Measurements from ENCODE around the gene VTI1A.
A peak's percentile ranks its signal among the peaks of the same experiment; 100 is the strongest.

VTI1A gene

DNA sequence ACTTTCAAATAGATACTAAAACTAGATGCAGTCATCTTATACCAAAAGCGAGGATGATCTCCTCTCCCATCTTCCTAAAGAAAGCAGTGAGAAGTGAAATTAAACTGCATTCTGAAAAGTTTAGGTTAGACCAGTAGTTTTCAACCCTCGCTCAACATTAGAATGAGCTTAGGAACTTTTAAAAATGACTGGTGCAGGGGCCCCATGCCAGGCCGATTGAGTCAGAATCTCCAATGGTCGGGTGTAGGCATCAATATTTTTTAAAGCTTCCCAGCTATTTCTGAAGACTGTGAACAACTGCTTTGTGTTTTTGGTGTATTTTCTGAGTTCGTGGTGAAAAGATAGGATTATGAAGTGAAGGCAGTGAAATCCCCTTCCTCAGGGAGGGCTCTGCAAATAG lies 146.0 kb downstream of the VTI1A start:
- DNase-seq: no peak

DNA sequence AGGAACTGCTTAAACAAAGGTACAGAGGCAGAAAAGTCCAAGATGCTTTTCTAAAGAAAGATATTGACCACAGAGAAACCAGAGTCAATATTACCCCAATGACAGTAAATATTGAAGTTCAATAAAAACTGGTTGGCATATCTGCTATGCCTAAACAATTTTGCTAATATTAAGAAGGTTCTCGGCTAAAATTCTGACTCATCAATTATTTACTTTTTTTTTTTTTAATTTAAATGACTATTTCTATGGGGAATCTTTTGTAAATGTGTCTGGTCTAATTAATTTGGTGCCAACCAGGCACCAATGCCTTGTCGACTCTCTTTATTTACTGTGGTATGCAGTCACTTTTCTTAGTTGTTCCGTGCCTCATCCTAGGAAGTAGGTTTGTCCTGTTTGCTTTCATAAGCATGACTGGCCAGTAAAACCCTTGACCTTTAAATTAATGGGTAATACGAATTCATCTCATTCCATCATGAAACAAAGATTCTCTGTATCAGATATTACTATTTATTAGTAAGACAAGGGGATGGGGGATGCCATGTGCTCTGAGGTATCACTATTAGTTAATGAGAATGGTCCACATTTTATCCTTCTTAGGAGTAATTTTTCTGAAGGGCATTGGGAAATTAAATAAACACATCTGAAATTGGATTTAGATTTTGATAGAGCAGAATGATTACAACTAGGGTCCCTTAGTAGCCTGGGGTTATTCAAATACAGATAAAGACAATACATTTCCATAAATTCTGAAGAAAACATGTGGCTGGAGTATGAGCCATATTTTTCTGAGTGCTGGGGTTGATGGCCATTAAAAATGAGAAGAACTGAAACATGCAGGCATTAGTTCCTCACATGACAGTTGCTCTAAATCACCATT lies 154.4 kb downstream of the VTI1A start:
- no peak for DNase-seq

DNA sequence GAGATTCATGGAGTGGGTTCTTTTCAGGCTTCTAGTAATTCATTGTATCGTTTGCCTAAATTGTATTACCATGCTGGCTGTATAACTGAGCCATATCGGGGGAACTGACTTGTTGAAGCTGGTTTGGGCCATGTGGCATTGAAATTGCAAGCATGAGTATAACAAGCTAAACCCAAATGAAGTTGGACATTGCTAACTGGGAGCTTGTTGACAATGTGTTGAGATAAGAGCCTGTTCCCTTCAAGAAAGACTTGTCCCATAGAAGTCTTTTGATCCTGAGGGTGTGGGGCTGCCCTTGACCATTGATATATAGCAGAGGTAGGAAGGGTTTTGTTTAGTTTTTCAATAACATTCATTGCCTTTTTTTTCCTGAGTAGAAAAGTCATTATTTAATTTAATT lies 156.0 kb downstream of the VTI1A start:
- DNase-seq: no peak

DNA sequence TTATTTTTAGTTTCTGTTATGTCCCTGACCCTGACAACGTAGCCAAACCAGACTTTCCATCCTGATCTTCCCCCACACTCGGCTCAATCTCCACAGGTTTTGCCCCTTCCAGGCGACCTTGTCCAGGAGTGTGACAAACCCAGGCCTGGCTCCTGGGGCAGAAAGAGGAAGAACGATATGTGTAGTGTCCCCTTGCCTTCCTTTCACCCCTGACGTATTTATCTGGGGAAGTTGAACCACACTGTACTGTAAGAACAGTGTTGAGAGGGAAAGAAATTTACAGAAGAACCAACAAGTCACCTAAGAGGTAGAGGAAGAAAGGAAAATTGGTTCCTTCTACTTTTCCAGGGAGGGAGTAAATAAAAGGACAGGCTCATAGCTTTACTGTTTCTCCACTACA lies 158.0 kb downstream of the VTI1A start:
- no peak for DNase-seq

DNA sequence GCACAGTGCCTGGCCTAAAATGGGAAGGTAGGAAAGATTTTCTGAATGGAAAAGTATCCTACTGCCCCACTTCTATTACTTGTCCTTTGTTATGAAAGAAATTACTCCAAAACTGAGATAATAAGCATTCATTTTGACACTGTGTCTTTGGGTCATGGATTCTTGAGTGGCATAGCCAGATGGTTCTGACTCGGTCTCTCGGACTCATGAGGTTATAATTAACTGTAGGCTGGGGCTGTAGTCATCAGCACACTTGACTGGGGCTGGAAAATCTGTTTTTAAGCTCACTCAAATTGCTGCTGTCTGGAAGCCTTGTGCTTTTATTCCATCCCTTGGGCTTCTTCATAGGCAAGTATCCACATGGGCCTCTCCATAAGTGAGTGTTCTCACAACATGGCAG lies 160.5 kb downstream of the VTI1A start:
- no peak for DNase-seq

DNA sequence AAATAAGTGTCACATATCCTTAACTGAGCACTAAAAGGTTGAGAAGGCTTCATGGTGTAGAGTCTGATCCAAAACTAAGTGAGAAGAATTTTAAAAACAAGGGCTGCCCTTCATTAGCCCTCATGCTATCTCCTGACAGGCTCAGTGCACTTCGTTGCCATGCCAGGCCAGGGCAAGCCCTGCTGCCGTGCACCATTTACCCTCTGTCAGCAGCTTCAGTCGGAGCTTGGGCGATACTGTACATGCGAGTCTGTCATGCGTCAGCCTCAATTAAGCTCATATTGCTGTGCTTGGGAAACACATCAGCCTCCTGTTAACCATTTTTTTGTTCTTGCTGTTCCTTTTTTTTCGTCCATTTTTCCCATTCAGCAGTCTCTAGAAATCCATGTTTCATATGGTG lies 166.6 kb downstream of the VTI1A start:
- no peak for DNase-seq

DNA sequence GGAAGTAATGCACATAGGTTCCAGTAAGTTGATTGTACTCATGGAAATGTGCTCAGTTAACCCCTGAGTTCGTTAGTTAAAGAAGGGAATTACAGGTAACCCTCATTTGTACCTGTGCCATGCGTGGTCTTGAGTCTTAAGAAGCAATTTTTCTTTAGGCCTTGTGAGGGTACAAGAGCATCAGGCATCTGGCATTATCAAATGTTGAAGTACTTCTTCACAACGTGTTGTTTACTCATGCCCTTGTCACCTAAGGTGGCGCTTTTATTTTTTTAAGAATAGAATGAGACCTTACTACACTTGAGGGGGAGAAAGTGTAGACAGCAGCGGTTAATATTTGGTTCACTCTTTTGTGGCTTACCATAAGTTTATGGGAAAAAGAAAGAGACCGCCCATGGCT lies 167.1 kb downstream of the VTI1A start:
- DNase-seq: no peak

DNA sequence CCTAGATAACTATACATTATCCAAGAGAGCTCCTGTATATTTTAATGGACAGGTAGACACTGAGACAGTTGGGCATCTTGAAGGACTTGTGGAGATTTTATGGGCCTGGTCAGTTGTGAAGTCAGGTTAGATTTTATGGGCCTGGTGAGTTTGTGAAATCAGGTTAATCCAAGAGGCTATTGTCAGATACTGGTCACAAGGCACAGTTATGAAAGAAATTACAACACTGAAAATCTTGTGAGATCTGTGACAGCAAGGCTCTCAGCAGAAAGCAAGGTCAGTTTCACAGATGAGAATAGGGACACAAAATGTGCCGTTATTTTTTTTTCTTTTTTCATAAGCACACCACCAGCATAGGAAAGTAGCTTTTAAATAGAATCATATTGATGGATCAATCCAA lies 167.6 kb downstream of the VTI1A start:
- no peak for DNase-seq

DNA sequence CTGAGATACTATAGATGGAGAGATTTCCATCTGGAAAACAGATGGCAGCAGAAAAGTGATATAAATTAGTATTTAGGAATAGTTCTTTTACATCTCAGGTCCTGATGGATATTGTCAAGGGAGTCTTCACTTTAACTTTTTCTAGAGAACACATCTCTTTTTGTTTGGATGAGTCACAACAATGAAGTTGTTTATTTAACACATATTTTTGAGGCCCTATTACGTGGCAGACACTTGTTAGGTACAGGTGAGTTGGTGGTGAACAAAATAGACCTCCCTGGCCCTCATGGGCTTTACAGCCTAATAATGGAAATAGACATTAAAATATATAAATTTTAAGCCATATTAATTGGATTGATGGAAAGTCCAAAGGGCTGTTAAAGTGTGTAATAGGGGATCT lies 168.3 kb downstream of the VTI1A start:
- DNase-seq: no peak

DNA sequence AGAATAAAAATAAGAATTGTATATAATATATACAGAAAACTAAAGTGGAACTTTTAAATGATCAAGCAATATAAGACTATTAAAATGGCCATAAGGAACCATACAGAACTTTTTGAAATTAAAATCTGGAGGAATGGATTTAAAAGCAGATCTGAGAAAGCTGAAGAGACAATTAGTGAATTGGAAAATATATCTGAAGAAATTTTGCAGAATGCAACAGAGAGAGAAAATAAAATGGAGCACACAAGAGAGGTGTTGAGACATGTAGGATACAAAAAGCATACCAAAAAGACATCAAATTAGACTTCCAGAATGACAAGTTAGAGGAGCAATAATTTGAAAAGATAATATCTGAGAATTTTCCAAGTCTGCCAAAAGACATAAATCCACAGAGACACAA lies 169.6 kb downstream of the VTI1A start:
- DNase-seq: no peak

DNA sequence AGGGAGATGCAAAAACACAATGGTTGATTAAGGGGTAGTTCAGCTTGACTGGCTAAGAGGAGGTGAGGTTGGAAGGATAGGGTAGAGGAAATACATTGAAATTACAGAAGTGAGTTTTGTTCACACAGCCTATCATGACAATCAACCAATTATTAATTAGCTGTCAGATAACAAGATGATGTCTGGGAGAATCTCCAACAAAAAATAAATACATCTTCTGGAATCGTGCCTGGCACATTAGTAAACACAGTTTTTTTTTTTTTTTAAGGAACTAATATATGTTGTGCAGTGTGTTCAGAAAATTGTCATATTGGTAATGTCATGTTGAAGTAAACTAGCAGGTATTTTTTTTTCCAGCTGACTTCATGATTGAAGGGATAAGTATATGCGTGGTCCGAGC lies 171.8 kb downstream of the VTI1A start:
- DNase-seq: no peak

DNA sequence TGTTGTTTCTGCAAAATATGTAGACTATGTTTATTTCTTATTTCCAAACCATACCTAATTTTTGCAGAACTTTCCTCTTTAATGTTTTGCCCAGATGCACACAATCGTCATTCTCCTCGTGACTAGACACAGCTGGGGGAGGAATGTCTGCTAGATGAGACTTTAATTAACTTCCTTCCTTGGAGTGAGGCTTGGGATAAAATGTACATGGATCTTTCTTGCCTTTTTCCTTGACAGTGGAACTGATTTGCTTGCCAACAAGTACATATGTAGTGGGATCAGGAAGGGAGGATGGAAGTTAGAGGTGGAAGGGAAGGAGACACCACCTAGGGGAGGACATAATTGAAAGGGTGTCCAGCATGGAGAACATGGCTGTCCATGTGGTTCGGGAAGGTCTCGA lies 172.5 kb downstream of the VTI1A start:
- no peak for DNase-seq

DNA sequence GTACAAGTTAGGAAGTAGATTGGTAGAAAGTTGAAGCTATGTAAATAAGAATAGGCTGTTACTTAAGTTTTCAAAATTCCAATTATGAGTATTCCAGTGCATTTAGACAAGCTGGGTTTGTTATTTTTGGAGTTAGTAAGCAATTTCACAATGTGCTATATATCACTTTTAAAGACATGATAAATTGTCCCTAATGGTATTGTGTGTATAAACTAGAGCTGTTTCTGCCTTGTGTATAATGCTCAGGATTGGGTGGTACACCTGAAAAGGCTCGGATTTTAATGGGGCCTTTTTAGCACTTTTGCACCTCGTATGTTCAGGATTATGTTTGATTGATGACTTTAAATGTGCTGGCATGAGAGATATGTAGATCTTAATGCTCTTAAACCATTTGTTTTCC lies 175.8 kb downstream of the VTI1A start:
- DNase-seq: no peak

DNA sequence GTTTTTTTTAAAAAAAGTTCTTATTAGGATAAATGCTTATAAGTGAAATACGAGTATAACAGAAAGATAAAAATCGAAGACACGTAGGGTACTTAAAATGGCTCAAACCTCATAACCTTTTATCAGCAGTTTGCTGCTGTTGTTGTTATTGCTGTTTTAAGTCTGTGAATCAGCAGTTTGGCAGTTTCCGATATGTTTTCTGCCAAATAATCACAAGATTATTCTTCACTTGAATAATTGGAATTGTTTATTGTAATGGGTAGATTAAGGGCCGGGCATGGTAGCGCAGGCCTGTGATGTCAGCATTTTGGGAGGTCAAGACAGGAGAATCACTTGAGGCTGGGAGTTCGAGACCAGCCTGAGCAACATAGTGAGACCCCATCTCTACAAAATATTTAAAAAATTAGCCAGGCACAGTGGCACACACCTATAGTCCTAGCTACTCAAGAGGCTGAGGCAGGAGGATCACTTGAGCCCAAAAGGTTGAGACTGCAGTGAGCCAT lies 177.6 kb downstream of the VTI1A start:
- DNase-seq: no peak

DNA sequence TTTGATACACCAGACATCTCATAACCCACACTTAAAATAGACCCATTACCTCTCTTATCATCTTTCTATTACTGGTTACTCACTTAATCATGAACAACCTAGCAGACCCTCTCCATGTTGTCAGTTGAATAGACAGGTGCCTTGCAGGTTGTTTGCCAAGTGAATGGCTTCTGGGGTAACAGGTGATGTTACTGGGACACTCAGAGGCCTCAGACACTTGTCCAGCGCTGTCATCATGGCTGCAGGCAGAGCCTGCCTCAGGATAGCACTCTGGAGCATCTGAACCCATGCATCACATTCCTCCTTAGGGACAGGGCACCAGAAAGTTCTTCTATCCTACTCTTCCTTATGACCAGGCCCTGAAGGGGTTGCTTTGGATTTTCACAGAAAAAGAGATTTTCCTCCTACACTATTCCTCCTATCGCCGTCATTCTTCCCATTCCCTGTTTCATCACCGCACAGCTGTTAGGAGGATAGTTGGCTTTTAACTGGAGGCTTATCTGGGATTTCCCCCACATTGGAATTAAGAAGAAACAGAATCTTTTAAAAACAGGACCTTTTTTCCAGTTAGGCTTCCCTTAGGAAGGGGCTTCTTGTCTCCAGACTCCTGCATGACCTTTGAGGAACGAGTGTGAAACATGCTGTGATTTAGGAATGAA lies 182.1 kb downstream of the VTI1A start:
- DNase-seq: no peak

DNA sequence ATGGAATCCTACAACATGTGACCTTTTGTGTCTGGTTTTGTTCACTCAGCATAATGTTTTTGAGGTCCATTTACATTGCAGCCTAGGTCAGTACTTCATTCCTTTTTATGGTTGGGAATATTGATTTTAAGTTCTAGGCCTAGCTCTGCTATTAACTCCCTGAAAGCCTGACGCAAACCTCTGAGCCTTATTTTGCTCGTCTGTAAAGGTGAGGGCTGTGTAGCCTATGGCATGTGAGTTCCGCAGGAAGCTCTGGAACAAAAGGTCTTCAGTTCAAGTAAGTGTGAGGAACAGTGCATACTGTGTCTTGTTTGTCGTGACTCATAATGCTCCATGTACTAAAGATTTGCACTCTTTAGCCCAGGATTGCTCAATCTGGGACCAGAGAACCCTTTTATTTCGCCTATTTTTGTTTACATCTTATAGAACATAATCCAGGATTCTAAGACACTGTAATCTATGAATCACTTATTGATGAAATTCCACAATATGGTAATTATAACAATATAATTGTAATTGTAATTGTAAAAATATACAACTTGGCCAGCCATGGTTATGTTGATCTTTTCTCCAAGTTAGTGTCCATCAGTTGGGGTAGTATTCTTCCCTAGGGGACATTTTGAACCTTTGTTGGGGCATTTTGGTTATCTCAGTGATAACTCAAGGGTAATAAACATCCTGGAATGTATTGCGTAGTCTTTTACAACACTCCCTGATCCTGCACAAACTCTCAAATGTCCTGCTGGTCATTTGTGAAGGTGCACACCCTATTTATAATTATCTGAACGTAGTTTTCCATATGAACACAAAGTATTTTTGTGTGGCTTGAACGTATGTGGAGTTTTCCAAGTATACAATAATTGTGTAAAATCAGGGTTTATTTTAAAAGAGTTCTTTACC lies 184.7 kb downstream of the VTI1A start:
- DNase-seq: no peak

DNA sequence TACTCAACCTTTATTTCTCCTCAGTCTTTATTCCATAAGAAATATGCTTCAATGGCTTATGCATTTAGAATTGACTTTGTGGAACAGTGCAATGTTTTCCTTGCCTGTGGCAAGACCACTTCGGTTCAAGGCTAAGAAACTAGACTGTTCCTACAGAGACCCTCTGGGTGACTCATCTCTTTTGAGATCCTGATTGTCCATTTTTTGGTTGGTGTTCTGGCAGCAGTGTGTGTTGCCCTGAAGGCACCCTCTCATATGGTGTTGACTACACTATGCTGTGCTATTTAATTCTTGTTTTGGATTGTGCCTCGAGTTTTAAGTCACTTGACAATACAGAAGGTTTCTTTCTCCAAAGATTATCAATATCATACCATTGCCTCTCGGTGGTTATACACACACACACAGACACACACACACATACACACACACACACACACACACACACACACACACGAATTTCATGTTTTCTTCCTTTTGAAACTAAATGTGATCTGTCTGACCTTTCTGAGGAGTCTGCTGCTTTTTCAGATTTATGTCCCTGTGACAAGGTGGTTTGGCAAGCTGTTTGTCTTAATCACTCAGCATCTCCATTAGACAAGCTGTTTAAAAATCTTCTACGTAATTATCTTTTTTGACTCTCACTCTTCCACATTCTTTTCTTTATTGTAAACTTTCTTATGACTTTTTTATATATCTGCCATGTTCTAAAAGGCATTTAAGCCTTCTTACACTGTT lies 187.2 kb downstream of the VTI1A start:
- DNase-seq: peak; percentile 56

DNA sequence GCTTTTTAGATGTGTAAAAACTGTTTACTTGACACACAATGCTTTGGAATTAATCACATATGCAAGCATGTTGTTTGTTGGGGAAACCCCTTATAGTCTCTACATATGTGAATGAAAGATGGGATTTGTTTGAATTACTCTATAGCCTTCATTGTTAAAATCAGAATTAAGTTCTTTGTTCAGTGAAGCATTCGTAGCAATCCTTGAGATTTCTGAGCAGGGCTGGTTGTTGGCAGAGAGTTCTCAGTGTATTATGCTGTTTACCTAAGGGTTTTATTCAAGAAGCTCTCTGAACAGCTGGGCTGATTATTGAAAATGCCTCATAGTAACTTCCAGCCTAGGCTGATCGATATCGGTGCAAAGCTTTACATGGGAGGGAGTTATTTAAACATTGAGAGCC lies 190.9 kb downstream of the VTI1A start:
- no peak for DNase-seq

DNA sequence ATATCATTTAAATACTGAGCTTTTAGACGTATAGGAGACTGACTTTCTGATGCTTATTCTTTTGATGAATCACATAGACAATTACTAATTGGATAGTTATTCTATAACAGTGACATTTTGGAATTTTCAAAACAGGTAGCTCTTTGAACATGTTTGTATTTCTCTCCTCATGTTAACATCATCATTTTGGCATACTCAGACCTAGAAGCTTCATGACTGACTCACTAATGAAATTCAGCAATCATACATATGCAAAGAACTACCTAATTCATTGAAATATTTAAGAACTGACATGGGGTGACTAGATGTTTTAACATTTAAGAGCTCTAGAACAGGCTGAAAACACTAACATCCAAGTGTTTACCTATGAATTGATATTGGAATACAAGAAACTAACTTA lies 192.3 kb downstream of the VTI1A start:
- peak; percentile 38 for DNase-seq

DNA sequence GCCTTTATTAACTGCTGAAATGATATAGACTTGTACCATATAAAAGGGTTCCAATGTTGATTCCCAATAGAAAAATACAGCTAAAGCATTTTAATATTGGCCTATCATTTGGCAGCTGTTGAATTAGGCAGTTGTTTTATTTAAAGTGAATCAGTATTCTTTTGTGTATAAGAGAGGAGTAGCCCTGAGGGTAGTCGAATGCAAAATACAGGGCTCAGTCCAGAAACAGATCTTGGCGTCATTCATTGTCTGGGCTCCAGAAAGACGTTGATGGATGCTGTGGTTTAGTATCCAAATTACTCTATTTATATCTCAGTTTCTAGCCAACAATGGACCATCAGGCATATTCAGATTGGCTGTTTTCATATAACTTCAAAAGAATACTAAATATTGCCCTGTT lies 193.6 kb downstream of the VTI1A start:
- no peak for DNase-seq

DNA sequence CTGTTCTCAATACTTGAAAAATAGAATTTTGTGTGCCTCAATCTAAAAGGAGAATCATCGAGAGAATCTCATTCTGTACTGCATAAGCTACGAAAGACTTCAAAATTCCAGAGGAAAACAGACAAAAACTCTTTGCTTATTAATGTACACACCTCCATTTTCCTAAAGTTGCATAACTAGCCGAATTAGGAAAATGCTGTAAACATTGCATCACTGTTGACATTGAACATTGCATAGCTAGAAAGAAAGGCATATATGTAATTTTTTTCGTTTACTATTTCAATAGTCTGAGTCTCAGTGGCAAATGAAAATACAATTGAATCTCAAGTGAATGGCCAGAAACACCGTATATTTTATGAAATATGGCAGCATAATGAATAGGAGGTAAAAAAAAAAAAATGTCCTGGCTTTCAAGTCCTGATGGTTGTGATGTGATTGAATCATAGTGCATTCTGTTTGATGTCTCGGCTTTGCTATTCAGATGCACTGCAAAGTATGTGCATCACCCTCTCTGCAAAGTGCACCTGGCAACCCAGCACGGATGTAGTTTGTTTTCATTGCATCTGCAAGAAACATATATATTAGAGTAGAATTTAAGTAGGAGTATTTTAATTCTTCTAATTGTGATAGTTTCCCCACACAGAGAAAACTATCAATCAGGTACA lies 196.7 kb downstream of the VTI1A start:
- no peak for DNase-seq

DNA sequence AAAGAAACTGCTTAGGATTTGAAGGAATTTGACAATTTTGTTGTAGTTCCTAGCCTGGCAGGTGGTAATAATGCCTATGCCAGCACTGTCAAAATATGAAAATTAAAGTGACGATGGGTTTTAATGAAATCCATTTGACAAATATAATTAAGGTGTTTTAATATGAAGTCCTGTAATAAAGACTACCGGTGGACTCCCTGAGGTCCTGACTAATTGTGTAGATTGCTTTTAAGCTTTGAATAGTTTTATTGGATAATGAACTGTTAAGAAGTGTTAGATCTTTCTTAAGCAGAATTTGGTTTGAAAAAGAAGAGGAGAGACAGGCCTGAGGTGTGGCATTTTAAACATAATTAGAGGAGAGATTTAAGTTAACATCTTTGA lies 197.2 kb downstream of the VTI1A start:
- DNase-seq: no peak

Measured in EL (cell line).